ENCODE results near the gene SARDH.

SARDH gene

GRCh38 chr9:133618726-133619125 is 119.4 kb downstream of the SARDH start:
- no peak for DNase-seq

GRCh38 chr9:133616643-133617405 is 121.3 kb downstream of the SARDH start:
- DNase-seq: no peak

DNA sequence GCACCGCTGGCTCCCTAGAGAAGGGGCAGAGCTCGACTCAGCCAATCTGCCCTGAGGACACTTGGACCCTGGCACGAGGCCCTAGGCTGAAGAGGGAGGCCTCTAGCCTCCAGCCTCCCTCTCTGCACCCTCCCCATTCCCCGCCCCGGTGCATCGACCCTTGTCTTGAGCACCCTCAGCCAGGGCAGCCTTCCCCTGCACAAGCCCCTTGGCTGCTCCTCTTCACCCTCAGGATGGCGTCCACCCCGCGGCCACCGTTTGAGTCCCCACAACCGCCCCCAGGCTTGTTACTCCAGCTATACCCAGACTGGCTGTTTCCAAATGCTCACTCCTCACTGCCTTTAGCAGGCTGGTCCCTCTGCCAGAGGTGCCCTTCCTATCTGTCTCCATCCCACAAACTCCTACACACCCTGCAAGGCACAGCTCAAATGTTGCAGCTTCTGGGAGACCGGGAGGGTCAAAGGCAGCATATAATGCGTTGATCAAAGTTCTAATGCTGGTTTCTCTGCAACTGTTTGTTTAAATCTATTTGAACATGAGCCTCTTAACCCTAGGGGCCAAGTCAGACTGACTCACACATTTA is 122.5 kb downstream of the SARDH start:
- no peak for DNase-seq

GRCh38 chr9:133615186-133615585 is 123.0 kb downstream of the SARDH start:
- no peak for DNase-seq

DNA sequence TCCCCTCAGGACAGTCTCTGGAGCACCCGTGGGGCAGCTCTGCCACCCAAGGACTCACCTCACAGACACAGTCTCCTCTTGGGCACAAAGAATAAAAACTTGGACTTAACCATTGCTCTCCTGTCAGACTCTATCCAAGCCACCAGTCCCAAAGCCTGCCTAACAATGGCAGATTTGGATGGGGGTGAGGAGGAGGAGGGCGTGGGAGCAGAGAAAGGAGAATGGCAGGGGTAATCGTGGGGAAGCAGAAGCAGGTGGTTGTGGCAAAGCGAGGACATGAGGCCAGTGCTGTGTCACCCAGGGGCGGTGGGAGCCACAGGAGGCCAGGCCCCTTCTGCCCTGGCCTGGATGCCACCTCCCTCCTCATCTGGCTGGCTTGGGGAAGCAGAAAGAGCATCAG is 123.5 kb downstream of the SARDH start:
- DNase-seq: no peak

GRCh38 chr9:133614056-133614455 is 124.1 kb downstream of the SARDH start:
- no peak for DNase-seq

Data from NCI-H446 treated with DMSO at 0.1 percent for 48 hours (cell line).